Astrocyte (in vitro differentiated cells and primary cell): ENCODE results near the gene PAX6. TPM values are rescaled to one million over a fixed set of nuclear protein-coding genes. Genes with fewer than 3 reads are reported as not detected.

Source experiments
- DNase-seq: peaks from one replicate; pipeline ENCODE4 v3.0.0-alpha.2; 2010; ENCODE audit warnings: low read depth
- FAIRE-seq: peaks from 2 replicates; lab custom pipeline; 2011; peaks lifted over from hg19 to GRCh38; lab: Jason Lieb, UNC
- H2AFZ ChIP-seq: 2 replicates; pipeline ENCODE4 v1.6.0; 2012; ENCODE audit warnings: low read depth, low read length, inconsistent platforms
- H3K27ac ChIP-seq: 2 replicates; pipeline ENCODE4 v1.5.1; 2011; ENCODE audit warnings: low read depth, low read length, inconsistent platforms
- H3K27me3 ChIP-seq: 2 replicates; pipeline ENCODE4 v1.6.0; 2011; ENCODE audit warnings: low read length, inconsistent platforms; ENCODE audit not compliant: insufficient read depth
- H3K36me3 ChIP-seq: 2 replicates; pipeline ENCODE4 v1.5.1; 2011; ENCODE audit warnings: low read length, inconsistent platforms; ENCODE audit not compliant: insufficient read depth
- H3K4me1 ChIP-seq: 2 replicates; pipeline ENCODE4 v1.5.1; 2011; ENCODE audit warnings: low read length, inconsistent platforms; ENCODE audit not compliant: insufficient read depth
- H3K4me2 ChIP-seq: 2 replicates; pipeline ENCODE4 v1.6.0; 2012; ENCODE audit warnings: low read length, inconsistent platforms
- H3K4me3 ChIP-seq: 2 replicates; pipeline ENCODE4 v1.5.1; 2011; ENCODE audit warnings: low read depth, mild to moderate bottlenecking, low read length, inconsistent platforms; ENCODE audit not compliant: insufficient read depth
- H3K79me2 ChIP-seq: 2 replicates; pipeline ENCODE4 v1.6.0; 2012; ENCODE audit warnings: mild to moderate bottlenecking, low read length, inconsistent platforms; ENCODE audit not compliant: insufficient read depth
- H3K9ac ChIP-seq: 2 replicates; pipeline ENCODE4 v1.6.0; 2012; ENCODE audit warnings: mild to moderate bottlenecking, low read length, inconsistent platforms
- H3K9me3 ChIP-seq: 2 replicates; pipeline ENCODE4 v1.5.1; 2012; ENCODE audit warnings: low read depth, mild to moderate bottlenecking, low read length, inconsistent platforms; ENCODE audit not compliant: insufficient read depth
- H4K20me1 ChIP-seq: 2 replicates; pipeline ENCODE4 v1.6.0; 2012; ENCODE audit warnings: low read length, inconsistent platforms; ENCODE audit not compliant: insufficient read depth
- H3K27ac Mint-ChIP-seq: one replicate; pipeline ENCODE4 v1.8.0; 2021; ENCODE audit warnings: mild to moderate bottlenecking, mixed read lengths; ENCODE audit not compliant: unreplicated experiment
- H3K27me3 Mint-ChIP-seq: one replicate; pipeline ENCODE4 v1.8.0; 2021; ENCODE audit warnings: low read depth, mixed read lengths; ENCODE audit not compliant: unreplicated experiment
- H3K36me3 Mint-ChIP-seq: one replicate; pipeline ENCODE4 v1.8.0; 2021; ENCODE audit warnings: low read depth, mixed read lengths; ENCODE audit not compliant: unreplicated experiment
- H3K4me1 Mint-ChIP-seq: one replicate; pipeline ENCODE4 v1.8.0; 2021; ENCODE audit warnings: low read depth, mixed read lengths; ENCODE audit not compliant: unreplicated experiment
- H3K4me3 Mint-ChIP-seq: one replicate; pipeline ENCODE4 v1.8.0; 2021; ENCODE audit warnings: mild to moderate bottlenecking, moderate library complexity, mixed read lengths; ENCODE audit not compliant: unreplicated experiment
- H3K9me3 Mint-ChIP-seq: one replicate; pipeline ENCODE4 v1.8.0; 2021; ENCODE audit warnings: mild to moderate bottlenecking, mixed read lengths; ENCODE audit not compliant: unreplicated experiment
- EZH2 ChIP-seq: IDR thresholded peaks from 2 replicates; pipeline ENCODE4 v1.6.1; 2012; ENCODE audit warnings: mild to moderate bottlenecking, low read length, inconsistent platforms; ENCODE audit not compliant: insufficient read depth
- total RNA-seq: library from RNA; stranded (reverse); gene quantifications from 2 replicates; pipeline ENCODE4 v1.2.1, GENCODE V29; 2021
- TF ChIP-seq, protein P1 (sequence below): IDR thresholded peaks from 2 replicates; pipeline ENCODE4 v1.5.1; 2011; ENCODE audit warnings: low read depth, mild to moderate bottlenecking, inconsistent platforms, low read length, moderate library complexity; ENCODE audit not compliant: insufficient read depth

The PAX6 gene
- total RNA-seq, 1 donor from 2014 or later = 12.2 TPM

DNA sequence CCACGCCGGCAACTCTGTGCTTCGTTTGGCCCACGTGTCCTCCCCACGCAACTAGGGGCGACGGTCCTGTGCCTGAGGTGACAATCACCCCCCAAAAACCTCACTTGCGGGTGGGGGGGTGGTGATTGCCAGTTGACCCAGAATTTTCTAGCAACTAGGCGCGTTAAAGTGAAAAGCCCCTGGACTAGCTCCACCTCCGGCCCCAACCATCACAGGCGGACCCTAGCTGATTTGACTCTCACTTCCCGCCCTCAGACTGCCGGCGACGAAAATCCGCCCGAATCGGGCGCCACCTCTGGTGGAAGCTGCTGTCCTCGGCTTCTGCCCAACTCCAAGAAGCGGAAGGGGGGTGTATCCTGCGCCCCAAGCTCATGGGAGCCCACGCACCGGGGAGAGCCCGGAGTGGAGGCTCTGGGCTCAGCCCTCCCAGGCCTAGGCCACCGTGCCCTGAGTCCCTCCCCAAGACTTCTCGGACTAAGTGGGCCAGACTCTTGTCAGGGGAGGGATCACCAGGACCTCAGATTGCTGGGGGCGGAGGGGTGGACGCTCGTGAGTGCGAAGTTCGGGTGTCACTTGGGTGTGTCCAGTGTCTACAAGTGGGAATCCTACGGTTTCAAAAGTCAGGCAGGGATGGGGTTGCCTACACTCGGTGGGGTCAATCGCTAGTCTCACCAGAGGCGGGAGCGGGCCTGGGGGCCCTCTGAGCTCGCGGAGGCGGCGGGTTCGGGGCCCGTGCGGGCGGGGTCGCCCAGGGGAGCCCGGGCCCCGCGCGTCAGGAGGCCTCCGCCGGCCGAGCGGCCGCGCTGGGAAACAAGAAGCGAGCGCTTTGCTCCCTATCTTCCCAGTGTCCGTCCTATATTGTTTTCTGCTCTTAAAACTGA is 12.3 kb downstream of the PAX6 start:
- H3K4me1 ChIP-seq = peaks cover 15% of the 10 kb centered on the region
- Mint-ChIP-seq H3K4me3 (peak overlapping the region; percentile 20), H3K27me3 (peaks cover 81% of the 10 kb centered on the region), H3K9me3 (peaks cover 27% of the 10 kb centered on the region), H3K27ac (no peak overlapping the region), H3K4me1 (peaks cover 2% of the 10 kb centered on the region), H3K36me3 (peaks cover 10% of the 10 kb centered on the region)
- peak overlapping the region; percentile 59 for H2AFZ ChIP-seq
- no peak for DNase-seq
- H3K79me2 ChIP-seq = peaks cover 49% of the 10 kb centered on the region
- TF ChIP-seq, protein P1, sequence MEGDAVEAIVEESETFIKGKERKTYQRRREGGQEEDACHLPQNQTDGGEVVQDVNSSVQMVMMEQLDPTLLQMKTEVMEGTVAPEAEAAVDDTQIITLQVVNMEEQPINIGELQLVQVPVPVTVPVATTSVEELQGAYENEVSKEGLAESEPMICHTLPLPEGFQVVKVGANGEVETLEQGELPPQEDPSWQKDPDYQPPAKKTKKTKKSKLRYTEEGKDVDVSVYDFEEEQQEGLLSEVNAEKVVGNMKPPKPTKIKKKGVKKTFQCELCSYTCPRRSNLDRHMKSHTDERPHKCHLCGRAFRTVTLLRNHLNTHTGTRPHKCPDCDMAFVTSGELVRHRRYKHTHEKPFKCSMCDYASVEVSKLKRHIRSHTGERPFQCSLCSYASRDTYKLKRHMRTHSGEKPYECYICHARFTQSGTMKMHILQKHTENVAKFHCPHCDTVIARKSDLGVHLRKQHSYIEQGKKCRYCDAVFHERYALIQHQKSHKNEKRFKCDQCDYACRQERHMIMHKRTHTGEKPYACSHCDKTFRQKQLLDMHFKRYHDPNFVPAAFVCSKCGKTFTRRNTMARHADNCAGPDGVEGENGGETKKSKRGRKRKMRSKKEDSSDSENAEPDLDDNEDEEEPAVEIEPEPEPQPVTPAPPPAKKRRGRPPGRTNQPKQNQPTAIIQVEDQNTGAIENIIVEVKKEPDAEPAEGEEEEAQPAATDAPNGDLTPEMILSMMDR = no peak
- TF ChIP-seq EZH2 = peak; percentile 75
- peak overlapping the region; percentile 9 for H3K4me3 ChIP-seq
- H4K20me1 ChIP-seq = peaks cover 8% of the 10 kb centered on the region
- H3K9me3 ChIP-seq = no peaks in the 10 kb centered on the region
- H3K9ac ChIP-seq = peak overlapping the region; percentile 54
- no peak for FAIRE-seq
- H3K4me2 ChIP-seq = peak overlapping the region; percentile 68
- H3K27me3 ChIP-seq = peaks cover 45% of the 10 kb centered on the region
- peak overlapping the region; percentile 16 for H3K27ac ChIP-seq
- peaks cover 8% of the 10 kb centered on the region for H3K36me3 ChIP-seq

DNA sequence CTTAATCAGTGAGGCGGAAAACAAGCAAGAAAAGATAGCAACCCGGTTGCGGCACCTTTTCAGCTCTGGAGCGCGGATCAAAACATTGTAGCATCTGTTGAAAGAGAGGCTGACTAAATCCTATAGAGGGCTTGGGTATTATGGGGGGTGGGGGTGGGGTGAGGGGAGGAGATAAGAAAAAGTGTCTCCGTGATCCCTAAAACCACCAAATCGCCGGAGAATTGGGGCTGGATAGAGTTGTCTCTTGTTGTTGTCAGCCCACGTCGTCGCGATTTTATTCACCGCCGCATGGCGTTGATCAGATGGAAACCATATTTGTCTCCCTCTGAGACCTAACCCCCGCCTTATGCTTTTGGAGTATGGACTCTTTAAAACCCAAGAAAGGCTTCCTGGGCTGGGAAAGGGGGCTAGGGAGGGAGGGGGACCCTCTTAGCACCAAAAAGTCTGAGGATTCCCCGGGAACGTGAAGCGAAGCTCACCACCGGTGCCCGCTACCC is 13.0 kb downstream of the PAX6 start:
- Histone ChIP-seq H3K79me2 (peaks cover 42% of the 10 kb centered on the region), H3K27ac (peak overlapping the region; percentile 1), H3K4me1 (peaks cover 15% of the 10 kb centered on the region), H3K4me3 (no peak overlapping the region), H3K27me3 (peaks cover 42% of the 10 kb centered on the region), H4K20me1 (peaks cover 6% of the 10 kb centered on the region), H3K9me3 (no peaks in the 10 kb centered on the region), H3K4me2 (peak overlapping the region; percentile 68), H3K9ac (peak overlapping the region; percentile 36), H2AFZ (peak overlapping the region; percentile 9), H3K36me3 (peaks cover 9% of the 10 kb centered on the region)
- Mint-ChIP-seq H3K36me3 (peaks cover 8% of the 10 kb centered on the region), H3K27me3 (peaks cover 74% of the 10 kb centered on the region), H3K4me1 (peaks cover 2% of the 10 kb centered on the region), H3K4me3 (no peak overlapping the region), H3K27ac (no peak overlapping the region), H3K9me3 (peaks cover 22% of the 10 kb centered on the region)
- FAIRE-seq (no peak), DNase-seq (no peak)
- TF ChIP-seq, protein P1 = no peak
- no peak for TF ChIP-seq EZH2
